HG03060 (cell line): Measurements from ENCODE around the gene FFAR3.
A peak's percentile ranks its signal among the peaks of the same experiment; 100 is the strongest.

Experiments
- ATAC-seq: cut with Tn5 transposase; IDR thresholded peaks from one replicate; pipeline ENCODE4 v1.9.1; 2021; ENCODE audit warnings: low read depth, moderate number of reproducible peaks; ENCODE audit not compliant: unreplicated experiment

Gene FFAR3

DNA sequence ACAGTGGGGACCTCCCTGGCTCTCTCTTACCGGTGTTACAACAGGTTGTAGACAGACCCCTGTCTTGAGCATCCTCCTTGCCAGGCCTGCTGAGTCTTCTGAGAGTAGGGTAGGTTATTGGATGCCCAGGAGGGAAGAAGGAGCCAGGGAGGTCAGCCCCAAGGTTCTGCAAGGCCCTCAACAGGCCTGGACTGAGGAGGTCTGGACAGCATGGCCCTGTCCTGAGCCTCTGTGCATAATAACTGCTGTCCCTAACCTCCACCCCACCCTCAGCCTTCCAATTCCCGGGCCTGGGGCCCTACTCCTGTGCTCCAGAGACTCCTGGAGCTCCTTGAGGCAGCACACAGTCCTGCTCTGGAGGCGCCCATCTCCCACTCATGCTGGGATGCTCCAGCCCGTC is 28.9 kb upstream of the FFAR3 start:
- ATAC-seq: no peak

DNA sequence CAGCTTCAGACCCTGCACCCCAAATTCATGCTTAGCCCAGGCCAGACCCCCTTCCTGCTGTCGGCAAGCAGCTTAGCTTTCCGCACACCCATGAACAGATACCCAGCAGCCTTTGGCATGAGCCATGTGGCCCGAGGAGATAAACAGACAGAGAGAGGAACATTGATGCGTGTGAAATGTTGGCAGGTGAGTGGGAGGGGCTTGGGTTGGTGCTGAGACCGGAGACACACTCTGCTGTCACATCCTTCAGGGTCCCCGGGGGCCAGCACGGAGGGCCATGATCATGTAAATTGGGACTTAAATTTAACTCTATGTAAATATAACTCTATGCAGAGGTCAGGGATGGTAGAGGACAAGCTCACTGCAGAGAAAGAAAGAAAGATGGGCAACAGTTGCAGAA is 27.8 kb upstream of the FFAR3 start:
- ATAC-seq: peak; percentile 47

DNA sequence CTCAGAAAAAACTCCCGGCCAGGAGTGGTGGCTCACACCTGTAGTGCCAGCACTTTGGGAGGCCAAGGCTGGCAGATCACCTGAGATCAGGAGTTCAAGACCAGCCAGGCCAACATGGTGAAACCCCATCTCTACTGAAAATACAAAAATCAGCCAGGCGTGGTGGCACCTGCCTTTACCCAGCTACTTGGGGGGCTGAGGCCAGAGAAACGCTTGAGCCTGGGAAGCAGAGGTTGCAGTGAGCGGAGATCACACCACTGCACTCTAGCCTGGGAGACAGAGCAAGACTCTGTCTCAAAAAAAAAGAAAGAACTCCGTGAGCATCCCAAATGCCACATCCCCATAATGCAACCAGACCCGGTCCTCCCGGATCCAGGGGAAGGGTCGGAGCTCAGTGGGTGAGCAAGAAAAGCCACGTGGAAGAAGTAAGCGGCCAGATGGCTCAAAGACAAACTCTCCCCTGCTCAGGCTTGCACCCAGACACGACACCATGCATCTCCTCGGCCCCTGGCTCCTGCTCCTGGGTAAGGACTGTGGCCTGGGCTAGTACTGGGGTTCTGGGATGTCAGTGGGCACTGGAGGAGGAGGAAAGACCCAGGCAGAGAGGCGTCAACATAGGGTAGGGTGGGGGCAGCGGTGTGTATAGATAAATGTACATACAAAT is 26.6 kb upstream of the FFAR3 start:
- ATAC-seq: no peak

DNA sequence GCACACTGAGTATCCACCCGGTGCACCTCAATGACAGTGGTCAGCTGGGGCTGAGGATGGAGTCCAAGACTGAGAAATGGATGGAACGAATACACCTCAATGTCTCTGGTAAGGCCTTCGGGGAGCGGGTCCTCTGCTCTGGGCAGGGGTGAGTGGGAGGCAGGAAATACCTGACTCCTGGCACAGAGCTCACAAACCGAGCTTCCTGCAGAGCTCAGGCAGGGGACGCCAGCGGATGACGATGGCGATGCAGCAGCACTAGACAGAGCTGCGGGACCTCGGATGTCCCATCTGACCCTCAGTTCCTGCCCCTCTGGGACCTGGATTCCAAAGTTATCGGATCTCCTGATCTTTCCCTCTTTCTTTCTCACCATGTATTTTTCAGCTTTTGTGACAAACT is 25.4 kb upstream of the FFAR3 start:
- ATAC-seq: no peak

DNA sequence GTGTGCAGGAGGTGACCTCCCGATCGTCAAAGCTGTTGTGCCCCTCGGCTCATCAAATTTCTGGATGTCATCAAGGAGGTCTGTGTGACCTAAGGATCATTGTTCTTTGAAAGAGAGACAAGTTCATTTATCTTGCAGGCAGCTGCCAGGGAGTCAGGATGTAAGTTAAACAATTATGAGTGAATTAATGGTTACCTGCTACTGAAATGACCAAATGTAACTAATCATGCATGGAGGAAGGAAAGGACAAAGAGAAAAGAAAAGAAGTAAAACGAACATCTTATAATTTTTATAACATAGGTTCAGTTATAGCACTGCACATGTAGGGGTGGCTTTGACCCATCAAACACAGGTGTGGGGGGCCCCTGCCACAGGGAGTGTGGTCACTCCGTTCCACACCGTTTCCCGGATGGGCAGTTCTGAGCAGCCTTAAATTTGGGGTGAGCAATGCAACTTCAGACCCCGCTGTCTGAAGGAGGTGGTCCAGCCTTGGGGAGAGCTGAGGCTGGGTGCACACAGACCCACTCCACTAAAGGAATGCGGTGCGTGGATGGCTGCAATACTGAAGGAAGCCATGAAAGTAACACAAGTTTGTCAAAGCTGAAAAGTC is 24.0 kb upstream of the FFAR3 start:
- no peak for ATAC-seq

DNA sequence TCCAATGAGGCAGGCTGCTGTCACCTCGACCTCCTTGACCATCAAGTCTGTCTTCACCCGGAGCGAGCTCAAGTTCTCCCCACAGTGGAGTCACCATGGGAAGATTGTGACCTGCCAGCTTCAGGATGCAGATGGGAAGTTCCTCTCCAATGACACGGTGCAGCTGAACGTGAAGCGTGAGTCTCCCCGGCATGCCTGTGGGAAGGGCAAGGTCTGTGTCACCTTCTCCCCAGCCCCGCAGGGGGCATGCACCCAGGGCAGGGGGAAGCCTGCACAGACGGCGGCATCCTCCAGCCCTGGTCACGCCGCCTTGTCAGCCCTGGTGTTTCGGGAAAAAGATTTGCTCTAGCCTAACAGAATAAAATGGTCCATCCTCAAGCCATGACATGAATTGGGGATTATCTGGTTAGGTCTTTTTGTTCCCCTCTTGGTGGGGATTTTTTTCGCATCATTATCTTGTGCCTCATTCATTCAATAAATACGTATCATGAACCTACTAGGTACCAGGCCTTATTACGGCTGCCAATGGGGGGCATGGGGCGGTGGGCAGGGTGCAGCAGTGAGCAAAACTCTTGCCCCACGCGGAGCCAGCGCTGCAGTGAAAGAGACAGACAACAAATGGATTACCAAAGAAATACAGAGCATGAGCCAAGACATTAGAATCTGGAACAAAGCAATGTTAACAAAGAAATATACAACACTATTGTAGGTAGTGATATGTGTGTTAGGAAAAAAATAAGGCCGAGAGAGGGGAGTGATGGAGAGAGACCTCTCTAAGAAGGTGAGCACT is 21.9 kb upstream of the FFAR3 start:
- ATAC-seq: no peak

DNA sequence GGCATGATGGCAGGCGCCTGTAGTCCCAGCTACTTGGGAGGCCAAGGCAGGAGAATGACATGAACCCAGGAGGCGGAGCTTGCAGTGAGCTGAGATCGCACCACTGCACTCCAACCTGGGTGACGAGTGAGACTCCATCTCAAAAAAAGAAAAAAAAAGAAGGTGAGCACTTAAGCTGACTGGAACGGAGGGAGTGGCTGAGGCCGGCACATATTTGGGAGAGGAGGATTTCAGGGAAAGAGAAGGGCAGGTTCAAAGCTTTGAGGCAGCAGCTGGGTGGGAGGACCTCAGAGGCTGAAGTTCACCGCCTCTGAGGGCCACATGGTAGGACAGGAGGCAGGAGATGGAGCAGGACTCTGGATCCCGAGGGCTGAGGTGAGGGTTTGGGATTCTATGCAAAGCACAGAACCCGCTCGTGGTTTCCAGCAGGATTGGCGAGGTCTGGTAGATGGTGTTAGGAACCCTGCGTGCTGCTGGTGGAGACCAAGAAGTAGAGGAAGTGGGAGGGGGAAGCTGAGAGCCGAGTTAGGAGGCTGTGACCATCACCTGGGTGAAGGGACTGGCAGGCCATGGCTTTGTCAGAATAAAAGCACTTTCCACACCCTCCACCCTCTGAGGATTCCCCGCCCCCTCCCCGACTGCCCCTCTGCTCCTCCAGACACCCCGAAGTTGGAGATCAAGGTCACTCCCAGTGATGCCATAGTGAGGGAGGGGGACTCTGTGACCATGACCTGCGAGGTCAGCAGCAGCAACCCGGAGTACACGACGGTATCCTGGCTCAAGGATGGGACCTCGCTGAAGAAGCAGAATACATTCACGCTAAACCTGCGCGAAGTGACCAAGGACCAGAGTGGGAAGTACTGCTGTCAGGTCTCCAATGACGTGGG is 20.9 kb upstream of the FFAR3 start:
- ATAC-seq: no peak

DNA sequence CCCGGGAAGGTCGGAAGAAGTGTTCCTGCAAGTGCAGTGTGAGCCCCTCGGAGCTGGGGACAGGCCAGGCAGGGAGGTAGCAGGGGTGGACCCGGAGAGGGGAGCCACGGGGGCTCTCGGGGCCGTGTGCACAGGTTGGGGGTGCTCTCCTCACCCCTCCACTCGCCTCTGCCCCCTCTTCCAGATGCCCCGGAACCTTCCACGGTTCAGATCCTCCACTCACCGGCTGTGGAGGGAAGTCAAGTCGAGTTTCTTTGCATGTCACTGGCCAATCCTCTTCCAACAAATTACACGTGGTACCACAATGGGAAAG is 20.3 kb upstream of the FFAR3 start:
- ATAC-seq: no peak

DNA sequence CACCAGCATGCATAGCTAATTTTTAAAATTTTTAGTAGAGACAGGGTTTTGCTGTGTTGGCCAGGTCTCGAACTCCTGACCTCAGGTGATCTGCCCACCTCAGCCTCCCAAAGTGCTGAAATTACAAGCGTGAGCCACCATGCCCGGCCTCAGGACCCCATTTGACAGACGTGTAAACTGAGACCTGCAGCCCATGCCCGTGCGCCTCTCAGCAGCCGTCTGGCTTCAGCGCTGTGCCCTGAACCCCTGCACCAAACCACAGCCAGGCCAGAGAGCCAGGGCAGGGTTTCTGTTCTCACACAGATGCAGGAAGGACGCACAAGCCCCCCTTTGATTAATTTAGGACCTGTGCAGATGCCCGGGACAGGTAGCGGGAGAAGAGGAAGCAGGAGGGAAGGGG is 17.8 kb upstream of the FFAR3 start:
- ATAC-seq: no peak

DNA sequence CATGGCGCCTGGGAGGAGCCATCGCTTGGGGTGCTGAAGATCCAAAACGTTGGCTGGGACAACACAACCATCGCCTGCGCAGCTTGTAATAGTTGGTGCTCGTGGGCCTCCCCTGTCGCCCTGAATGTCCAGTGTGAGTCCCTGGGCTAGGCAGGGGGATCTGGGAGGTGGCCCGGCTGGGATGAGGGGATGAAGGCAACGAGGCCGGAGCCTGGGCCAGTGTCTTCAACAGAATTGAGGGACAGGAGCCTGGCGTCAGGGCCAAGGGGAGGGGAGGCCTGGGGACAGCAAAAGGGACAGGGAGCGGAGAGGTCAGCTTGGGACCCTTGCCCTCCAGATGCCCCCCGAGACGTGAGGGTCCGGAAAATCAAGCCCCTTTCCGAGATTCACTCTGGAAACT is 17.3 kb upstream of the FFAR3 start:
- ATAC-seq: no peak

DNA sequence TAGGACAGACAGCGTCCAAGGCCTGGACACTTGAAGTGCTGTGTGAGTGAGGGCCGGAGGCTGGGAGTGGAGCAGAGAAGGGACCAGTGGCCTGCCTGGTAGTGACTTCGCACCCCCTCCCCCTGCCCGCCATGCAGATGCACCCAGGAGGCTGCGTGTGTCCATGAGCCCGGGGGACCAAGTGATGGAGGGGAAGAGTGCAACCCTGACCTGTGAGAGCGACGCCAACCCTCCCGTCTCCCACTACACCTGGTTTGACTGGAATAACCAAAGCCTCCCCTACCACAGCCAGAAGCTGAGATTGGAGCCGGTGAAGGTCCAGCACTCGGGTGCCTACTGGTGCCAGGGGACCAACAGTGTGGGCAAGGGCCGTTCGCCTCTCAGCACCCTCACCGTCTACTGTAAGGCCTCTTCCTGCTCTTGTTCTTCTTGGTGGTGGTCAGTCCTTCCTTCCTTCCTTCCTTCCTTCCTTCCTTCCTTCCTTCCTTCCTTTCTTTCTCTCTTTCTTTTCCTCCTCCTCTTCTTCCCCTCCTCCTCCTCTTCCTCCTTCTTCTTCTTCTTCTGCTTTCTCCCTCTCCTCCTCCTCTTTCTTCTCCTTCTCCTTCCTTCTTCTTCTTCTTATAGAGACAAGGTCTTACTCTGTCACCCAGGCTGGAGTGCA is 16.6 kb upstream of the FFAR3 start:
- ATAC-seq: no peak

DNA sequence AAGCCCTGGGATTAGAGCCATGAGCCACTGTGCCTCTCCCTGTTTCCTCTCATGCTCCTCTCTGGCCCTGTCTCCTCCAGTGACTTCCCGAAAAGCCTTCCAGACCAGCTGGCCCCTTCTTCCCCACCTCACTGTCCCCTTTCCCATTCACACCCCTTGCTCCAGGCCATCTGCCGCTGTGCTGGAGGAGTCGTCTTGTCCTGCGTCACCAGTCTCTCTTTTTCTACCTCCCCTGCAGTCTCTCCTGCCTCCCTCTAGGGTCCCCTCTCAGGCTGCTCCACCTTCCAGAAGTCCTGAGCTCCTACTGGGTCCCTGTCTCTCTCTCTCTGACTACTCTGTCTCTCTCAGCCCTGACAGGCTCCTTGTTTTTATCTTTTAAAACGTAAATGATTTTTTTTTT is 15.8 kb upstream of the FFAR3 start:
- no peak for ATAC-seq

DNA sequence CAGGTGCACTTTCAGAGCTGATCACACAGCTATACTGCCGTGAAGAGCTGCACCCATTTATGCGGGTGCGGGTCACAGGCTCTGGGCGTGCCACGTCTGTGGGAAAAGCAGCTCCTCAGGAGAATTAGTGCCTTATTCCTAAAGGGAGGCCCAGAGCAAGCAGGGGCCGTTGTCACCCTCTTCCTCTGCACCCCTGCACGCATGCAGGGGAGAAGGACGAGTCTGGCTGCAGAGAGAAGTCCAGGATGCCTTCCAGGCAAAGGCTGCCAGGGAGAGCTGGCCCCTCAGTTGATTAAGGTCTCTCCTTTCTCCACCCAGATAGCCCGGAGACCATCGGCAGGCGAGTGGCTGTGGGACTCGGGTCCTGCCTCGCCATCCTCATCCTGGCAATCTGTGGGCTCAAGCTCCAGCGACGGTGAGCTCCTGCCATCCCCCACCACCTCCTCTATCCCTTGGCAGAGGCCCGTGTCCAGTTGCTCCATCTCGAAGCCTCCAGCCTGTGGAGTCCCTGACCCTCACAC is 13.7 kb upstream of the FFAR3 start:
- ATAC-seq: no peak

DNA sequence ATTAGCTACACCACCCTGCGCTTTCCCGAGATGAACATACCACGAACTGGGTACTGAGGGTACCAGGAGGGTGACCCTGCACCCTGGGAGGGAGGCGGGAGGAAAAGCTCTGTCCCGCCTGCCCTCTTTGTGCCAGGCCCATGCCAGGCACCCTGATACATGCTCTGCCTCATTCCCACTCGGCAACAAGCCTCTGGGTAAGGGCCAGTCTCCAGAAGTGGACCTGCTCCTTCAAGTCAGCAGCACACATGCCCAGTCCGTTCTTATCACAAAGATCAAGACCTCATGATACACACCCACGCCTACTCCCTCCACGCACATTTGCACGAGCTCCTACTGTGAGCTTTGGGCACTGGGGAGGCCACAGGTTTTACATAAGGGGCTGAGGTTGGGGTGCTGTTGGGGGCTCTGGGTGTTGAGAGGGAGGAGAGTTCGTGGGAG is 12.6 kb upstream of the FFAR3 start:
- no peak for ATAC-seq

DNA sequence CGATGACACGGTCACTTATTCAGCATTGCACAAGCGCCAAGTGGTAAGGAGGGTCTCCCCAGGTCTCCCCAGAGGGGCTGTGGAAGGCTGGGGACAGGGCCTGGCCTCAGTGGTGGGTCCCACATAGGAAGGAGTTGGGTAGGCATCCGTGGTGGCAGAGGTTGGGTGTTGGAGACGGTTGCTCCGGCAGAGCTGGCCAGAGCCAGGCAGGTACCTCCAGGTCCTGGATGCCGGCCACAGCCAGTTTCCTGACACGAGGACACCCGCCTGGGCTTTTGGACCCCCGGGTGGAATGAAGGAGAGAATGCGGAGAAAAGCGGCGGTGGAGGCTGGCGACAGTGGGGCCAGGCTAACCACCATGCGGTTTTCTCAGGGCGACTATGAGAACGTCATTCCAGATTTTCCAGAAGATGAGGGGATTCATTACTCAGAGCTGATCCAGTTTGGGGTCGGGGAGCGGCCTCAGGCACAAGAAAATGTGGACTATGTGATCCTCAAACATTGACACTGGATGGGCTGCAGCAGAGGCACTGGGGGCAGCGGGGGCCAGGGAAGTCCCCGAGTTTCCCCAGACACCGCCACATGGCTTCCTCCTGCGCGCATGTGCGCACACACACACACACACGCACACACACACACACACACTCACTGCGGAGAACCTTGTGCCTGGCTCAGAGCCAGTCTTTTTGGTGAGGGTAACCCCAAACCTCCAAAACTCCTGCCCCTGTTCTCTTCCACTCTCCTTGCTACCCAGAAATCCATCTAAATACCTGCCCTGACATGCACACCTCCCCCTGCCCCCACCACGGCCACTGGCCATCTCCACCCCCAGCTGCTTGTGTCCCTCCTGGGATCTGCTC is 11.8 kb upstream of the FFAR3 start:
- ATAC-seq: no peak

DNA sequence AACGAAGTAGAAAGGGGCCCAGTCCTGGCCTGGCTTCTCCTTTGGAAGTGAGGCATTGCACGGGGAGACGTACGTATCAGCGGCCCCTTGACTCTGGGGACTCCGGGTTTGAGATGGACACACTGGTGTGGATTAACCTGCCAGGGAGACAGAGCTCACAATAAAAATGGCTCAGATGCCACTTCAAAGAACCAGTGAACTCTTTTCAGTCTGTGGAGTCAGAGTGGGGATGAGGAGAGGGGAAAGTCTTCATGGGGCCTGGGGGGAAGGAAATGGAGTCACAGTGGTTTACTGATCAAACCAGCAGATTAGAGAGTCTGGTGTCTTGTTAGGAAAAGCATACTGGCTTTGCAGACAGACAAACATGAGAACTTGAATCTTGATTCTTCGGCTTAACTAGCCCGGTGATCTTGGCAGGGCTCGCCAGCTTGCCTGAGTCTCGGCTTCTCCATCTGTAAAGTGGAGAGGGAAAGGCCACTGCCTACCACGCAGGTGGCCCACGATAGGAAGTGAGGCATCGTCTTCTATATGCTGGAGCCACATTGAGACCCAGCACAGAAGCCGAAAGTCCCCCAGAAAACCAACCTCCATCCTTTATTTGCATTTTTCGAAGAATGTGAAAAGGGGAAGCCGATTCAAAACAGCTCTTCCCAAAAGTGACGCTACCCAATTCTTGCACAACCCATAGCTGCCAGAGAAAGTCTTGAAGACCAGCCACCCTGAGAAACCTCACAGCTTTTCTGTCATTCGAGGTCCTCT is 10.9 kb upstream of the FFAR3 start, which contains the start of gene FFAR1:
Gene FFAR1 (plus strand): TSS at position 732 of the 759 bp plus-strand sequence. CDS start 3,650 bp downstream, outside the sequence.
- peak; percentile 48 for ATAC-seq

DNA sequence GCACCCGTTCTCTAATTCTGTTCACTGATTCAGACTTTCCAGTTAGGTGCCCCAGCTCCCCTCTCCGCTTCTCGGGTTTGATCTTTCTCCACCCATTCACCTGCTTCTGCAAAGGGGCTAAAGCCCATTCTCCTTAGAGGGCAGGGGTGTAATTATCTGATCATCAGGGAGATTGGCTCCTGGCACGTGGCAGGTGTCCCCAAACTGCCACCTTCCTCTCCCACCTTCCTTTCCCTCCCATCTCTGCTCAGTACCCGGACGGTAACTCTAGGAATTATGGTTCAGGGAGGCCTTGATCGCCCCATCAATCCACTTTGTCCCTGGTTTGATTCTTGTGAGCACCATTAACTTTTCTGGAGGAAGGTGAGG is 10.3 kb upstream of the FFAR3 start:
- no peak for ATAC-seq

DNA sequence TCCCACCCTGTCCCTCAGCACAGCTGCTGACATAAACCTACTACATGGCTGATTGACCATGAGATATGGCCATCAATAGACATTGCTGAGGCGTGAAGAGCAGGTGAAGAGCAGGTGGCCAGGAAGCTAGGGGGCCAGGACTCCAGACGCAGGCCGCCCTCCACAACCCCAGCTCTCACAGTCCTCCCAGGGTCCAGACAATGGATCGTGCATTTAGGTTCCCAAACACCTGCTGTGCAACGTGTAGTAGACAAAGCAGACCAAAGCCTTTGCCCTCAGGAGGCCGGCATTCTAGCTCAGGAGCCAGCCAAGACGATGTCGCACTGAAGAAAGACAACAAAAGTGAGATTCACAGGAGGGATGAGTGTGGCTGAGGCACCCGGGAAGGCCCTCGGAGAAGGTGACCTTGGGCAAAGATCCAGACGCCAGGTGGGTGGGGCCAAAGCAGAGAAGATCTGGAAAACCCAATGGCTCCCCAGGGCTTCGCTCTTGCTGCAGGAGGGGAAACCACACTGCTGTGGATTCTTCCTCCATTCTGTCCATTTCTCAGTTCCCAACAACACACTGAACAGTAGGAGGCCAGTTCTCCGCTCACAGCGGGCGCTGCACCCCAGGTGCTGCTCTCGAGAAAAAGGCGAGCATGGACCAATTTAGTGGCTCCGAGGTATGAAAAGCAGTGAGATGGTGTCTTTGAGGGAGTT is 9.2 kb upstream of the FFAR3 start:
- ATAC-seq: no peak
